Bronchial epithelial cell (primary cell): Measurements from ENCODE around the gene ARHGAP25. TPM values are rescaled to one million over a fixed set of nuclear protein-coding genes. Genes with fewer than 3 reads are reported as not detected.

ENCODE experiments used
- DNase-seq: peaks from one replicate; pipeline ENCODE4 v3.0.0-alpha.2; 2010; ENCODE audit warnings: low read depth
- FAIRE-seq: peaks from 2 replicates; lab custom pipeline; 2011; peaks lifted over from hg19 to GRCh38; lab: Jason Lieb, UNC
- H3K27me3 ChIP-seq: 2 replicates; pipeline ENCODE4 v1.5.1; 2011; ENCODE audit warnings: low read length; ENCODE audit not compliant: control insufficient read depth, insufficient read depth
- H3K36me3 ChIP-seq: 2 replicates; pipeline ENCODE4 v1.5.1; 2011; ENCODE audit warnings: low read length; ENCODE audit not compliant: control insufficient read depth, insufficient read depth
- H3K4me3 ChIP-seq: 2 replicates; pipeline ENCODE4 v1.5.1; 2011; ENCODE audit warnings: mild to moderate bottlenecking, low read depth, low read length, control low read depth
- CTCF ChIP-seq: IDR thresholded peaks from 2 replicates; pipeline ENCODE4 v1.5.1; 2011; ENCODE audit warnings: mild to moderate bottlenecking, moderate library complexity, low read length, control low read depth, inconsistent platforms; ENCODE audit not compliant: insufficient read depth, severe bottlenecking
- total RNA-seq: library from RNA; depleted of rRNA; stranded (reverse); fragments of >200 nt; gene quantifications from 2 replicates; pipeline ENCODE4 v1.2.1, GENCODE V29; 2014

The ARHGAP25 gene
- total RNA-seq, 1 donor from 2014 or later, result 0.79 TPM

- H3K4me3 ChIP-seq, result no peak overlapping the region
- H3K36me3 ChIP-seq, result no peaks in the 10 kb centered on the region
- TF ChIP-seq CTCF, result no peak
- FAIRE-seq (no peak), DNase-seq (no peak)
- H3K27me3 ChIP-seq, result no peaks in the 10 kb centered on the region
Observed at GRCh38 chr2:68833162-68833561, 98.6 kb downstream of the ARHGAP25 start.

- TF ChIP-seq CTCF, result no peak
- no peak for DNase-seq
- Histone ChIP-seq H3K36me3 (no peaks in the 10 kb centered on the region), H3K4me3 (no peak overlapping the region), H3K27me3 (no peaks in the 10 kb centered on the region)
- FAIRE-seq, result no peak
Observed at GRCh38 chr2:68834737-68835376, 100.2 kb downstream of the ARHGAP25 start.

GRCh38 chr2:68835621-68836020, 101.0 kb downstream of the ARHGAP25 start:
- DNase-seq (no peak), FAIRE-seq (no peak)
- H3K4me3 ChIP-seq, result no peak overlapping the region
- no peaks in the 10 kb centered on the region for H3K27me3 ChIP-seq
- TF ChIP-seq CTCF, result no peak
- no peaks in the 10 kb centered on the region for H3K36me3 ChIP-seq

- peak; percentile 85 for TF ChIP-seq CTCF
- Histone ChIP-seq H3K36me3 (no peaks in the 10 kb centered on the region), H3K27me3 (no peaks in the 10 kb centered on the region), H3K4me3 (no peak overlapping the region)
- DNase-seq (peak; percentile 40), FAIRE-seq (no peak)
Observed at GRCh38 chr2:68837164-68837860, 102.7 kb downstream of the ARHGAP25 start.

- Histone ChIP-seq H3K36me3 (no peaks in the 10 kb centered on the region), H3K27me3 (no peaks in the 10 kb centered on the region), H3K4me3 (no peak overlapping the region)
- no peak for TF ChIP-seq CTCF
- no peak for DNase-seq
- no peak for FAIRE-seq
Observed at GRCh38 chr2:68837861-68838341, 103.3 kb downstream of the ARHGAP25 start.
